SK-N-SH (cell line): ENCODE data around the gene PLA2G4E. TPM values are rescaled to one million over a fixed set of nuclear protein-coding genes. Genes with fewer than 3 reads are reported as not detected.

Experiments
- CTCF ChIA-PET: fragments of 300-600, 350-600 bp; formaldehyde crosslinking; extraction: SDS; loops from one replicate; lab custom pipeline; 2021; lab: Yijun Ruan, JAX
- POLR2A ChIA-PET: fragments of 350-600 bp; sonication (Branson Sonifier 250); formaldehyde crosslinking; extraction: SDS; loops from one replicate; lab custom pipeline; 2020; ENCODE audit warnings: antibody characterized with exemption, inconsistent platforms; lab: Yijun Ruan, JAX
- DNase-seq: peaks from one replicate; pipeline ENCODE4 v3.0.0; 2012
- H2AFZ ChIP-seq: fragments of 200-600 bp; sonication (generic); 2 replicates; pipeline ENCODE4 v1.8.1; 2016; ENCODE audit warnings: antibody characterized with exemption, mild to moderate bottlenecking, low read depth
- H3F3A ChIP-seq: fragments of 200-600 bp; sonication (generic); replicated peaks from 2 replicates; pipeline ENCODE3; 2016; ENCODE audit warnings: antibody characterized with exemption, mild to moderate bottlenecking; ENCODE audit not compliant: insufficient read depth
- H3K27ac ChIP-seq, 2 experiments: fragments of 200-500 bp in 1 of 2; fragments of 200-600 bp in 1 of 2; sonication (Bioruptor generic) in 1 of 2; sonication (generic), shearing (Covaris generic) in 1 of 2; 2 replicates each; pipeline versions ENCODE4 v1.5.1 to v1.6.1; 2014 to 2016; ENCODE audit warnings: low read depth in 2 of 2, inconsistent platforms in 1 of 2, low read length in 1 of 2, mild to moderate bottlenecking in 1 of 2, mixed read lengths in 1 of 2
- H3K27me3 ChIP-seq: fragments of 200-600 bp; sonication (generic), shearing (Covaris generic); 2 replicates; pipeline ENCODE4 v1.6.1; 2016; ENCODE audit warnings: mixed run types; ENCODE audit not compliant: insufficient read depth
- H3K36me3 ChIP-seq, 2 experiments: fragments of 200-500 bp in 1 of 2; fragments of 200-600 bp in 1 of 2; sonication (Bioruptor generic) in 1 of 2; sonication (generic) in 1 of 2; replicated peaks in 1 of 2; 2 replicates each; pipeline versions ENCODE3 to v1.5.1; 2014 to 2016; ENCODE audit warnings: low read length in 1 of 2, mild to moderate bottlenecking in 1 of 2; ENCODE audit not compliant: insufficient read depth in 2 of 2, control insufficient read depth in 1 of 2
- H3K4me1 ChIP-seq, 2 experiments: fragments of 200-500 bp in 1 of 2; fragments of 200-600 bp in 1 of 2; sonication (Bioruptor generic) in 1 of 2; sonication (generic), shearing (Covaris generic) in 1 of 2; 2 replicates each; pipeline versions ENCODE4 v1.5.1 to v1.6.1; 2014 to 2016; ENCODE audit warnings: low read depth in 1 of 2, low read length in 1 of 2, mixed run types in 1 of 2; ENCODE audit not compliant: insufficient read depth in 2 of 2, control insufficient read depth in 1 of 2
- H3K4me2 ChIP-seq: fragments of 200-600 bp; sonication (generic), shearing (Covaris generic); 2 replicates; pipeline ENCODE4 v1.6.1; 2017; ENCODE audit warnings: mixed run types
- H3K4me3 ChIP-seq, 2 experiments: fragments of 200-500 bp in 1 of 2; fragments of 200-600 bp in 1 of 2; sonication (Bioruptor generic) in 1 of 2; sonication (generic), shearing (Covaris generic) in 1 of 2; 2 replicates each; pipeline versions ENCODE4 v1.5.1 to v1.8.1; 2014 to 2016; ENCODE audit warnings: low read depth in 2 of 2, inconsistent platforms in 1 of 2, low read length in 1 of 2, mild to moderate bottlenecking in 1 of 2, mixed read lengths in 1 of 2, moderate library complexity in 1 of 2
- H3K79me2 ChIP-seq: fragments of 200-600 bp; sonication (generic); 2 replicates; pipeline ENCODE4 v1.8.1; 2017; ENCODE audit warnings: mild to moderate bottlenecking; ENCODE audit not compliant: insufficient read depth
- H3K9ac ChIP-seq: fragments of 200-600 bp; sonication (generic); 2 replicates; pipeline ENCODE4 v1.6.1; 2017; ENCODE audit warnings: mixed run types
- H3K9me2 ChIP-seq: fragments of 200-600 bp; sonication (generic); 2 replicates; pipeline ENCODE4 v1.6.1; 2017; ENCODE audit warnings: mixed run types
- H3K9me3 ChIP-seq: fragments of 200-600 bp; sonication (generic); 2 replicates; pipeline ENCODE4 v1.6.1; 2017; ENCODE audit warnings: mixed run types, mild to moderate bottlenecking, moderate library complexity
- H4K20me1 ChIP-seq: fragments of 200-600 bp; sonication (generic); 2 replicates; pipeline ENCODE4 v1.6.1; 2017; ENCODE audit warnings: mild to moderate bottlenecking, mixed run types; ENCODE audit not compliant: insufficient read depth
- CHD2 ChIP-seq: fragments of 150-350 bp; IDR thresholded peaks from 2 replicates; pipeline ENCODE4 v1.6.1; 2018; ENCODE audit warnings: low read length; ENCODE audit not compliant: partially characterized antibody
- EZH2phosphoT487 ChIP-seq: fragments of 200-600 bp; sonication (generic); IDR thresholded peaks from 2 replicates; pipeline ENCODE4 v1.6.1; 2017; ENCODE audit warnings: low read depth, mixed run types, mild to moderate bottlenecking, antibody characterized with exemption, moderate library complexity, borderline replicate concordance
- GATA2 ChIP-seq: sonication (generic); formaldehyde crosslinking; IDR thresholded peaks from 2 replicates; pipeline ENCODE4 v1.5.0; 2020; ENCODE audit warnings: mild to moderate bottlenecking, missing genetic modification reagents
- RCOR1 ChIP-seq: fragments of 150-350 bp; IDR thresholded peaks from 2 replicates; pipeline ENCODE4 v1.6.1; 2017; ENCODE audit warnings: antibody characterized with exemption, low read length
- REST ChIP-seq: IDR thresholded peaks from 2 replicates; pipeline ENCODE4 v1.6.1; 2012; ENCODE audit warnings: mild to moderate bottlenecking, low read depth, low read length, moderate library complexity
- RXRA ChIP-seq: IDR thresholded peaks from 2 replicates; pipeline ENCODE4 v1.4.0; 2012; ENCODE audit warnings: low read depth, mild to moderate bottlenecking, borderline replicate concordance
- USF2 ChIP-seq: fragments of 150-350 bp; IDR thresholded peaks from 2 replicates; pipeline ENCODE4 v1.6.1; 2017; ENCODE audit warnings: antibody characterized with exemption, low read length, low read depth, borderline replicate concordance
- ZBTB33 ChIP-seq: IDR thresholded peaks from 2 replicates; pipeline ENCODE4 v1.4.0; 2012; ENCODE audit warnings: low read depth, borderline replicate concordance
- WGBS: methylation state at CpG from one replicate; pipeline ENCODE4 v1.1.6; 2017; ENCODE audit warnings: low lambda C conversion rate; 5-methylcytosine and 5-hydroxymethylcytosine counted together
- polyA plus RNA-seq, 3 experiments: library from polyadenylated mRNA; depleted of rRNA; stranded (reverse); fragments of >200 nt; gene quantifications; 2 replicates each; pipeline ENCODE4 v1.2.3, GENCODE V29; 2012

Gene PLA2G4E
- polyA plus RNA-seq, 1 of the 3 experiments (the other 2 are of a cell fraction), result not detected

GRCh38 chr15:42064271-42064670, 43.4 kb upstream of the PLA2G4E start (continued):
- TF ChIP-seq REST, result no peak

GRCh38 chr15:42063122-42063848, 42.4 kb upstream of the PLA2G4E start:
- Histone ChIP-seq H3K79me2 (no peaks in the 10 kb centered on the region), H3K9ac (no peak overlapping the region), H3K9me2 (no peaks in the 10 kb centered on the region), H3F3A (no peaks in the 10 kb centered on the region), H3K27ac (no peak overlapping the region), H4K20me1 (no peaks in the 10 kb centered on the region), H3K4me1 (peaks cover 0 to 18% of the 10 kb centered on the region in 2 experiments; a peak in 1 of 4 replicates), H3K4me2 (no peak overlapping the region), H3K9me3 (no peaks in the 10 kb centered on the region), H3K4me3 (no peak overlapping the region), H3K36me3 (no peaks in the 10 kb centered on the region), H2AFZ (no peak overlapping the region), H3K27me3 (no peaks in the 10 kb centered on the region)
- WGBS, result 25% methylated on average over 12 of the region's 12 CpGs
- TF ChIP-seq EZH2phosphoT487 (no peak), CHD2 (no peak), GATA2 (no peak), ZBTB33 (no peak), USF2 (no peak), RCOR1 (no peak), RXRA (no peak), REST (no peak)
- CTCF ChIA-PET, result interaction anchor here (0.6 to 17.2 kb wide), 10 partner anchors 21 to 142 kb away, joined by 3 to 293 read pairs (median 3); no protein-coding TSS in a partner anchor
- no peak for DNase-seq
- POLR2A ChIA-PET, result no interaction called here
